Activated T-cell treated with anti-CD3 and anti-CD28 coated beads for 1 hour (primary cell): ENCODE measurements around the gene CALCR.

Source experiments
- DNase-seq: peaks from one replicate; pipeline ENCODE4 v3.0.0-alpha.2; 2020; ENCODE audit warnings: low read depth

CALCR gene

DNA sequence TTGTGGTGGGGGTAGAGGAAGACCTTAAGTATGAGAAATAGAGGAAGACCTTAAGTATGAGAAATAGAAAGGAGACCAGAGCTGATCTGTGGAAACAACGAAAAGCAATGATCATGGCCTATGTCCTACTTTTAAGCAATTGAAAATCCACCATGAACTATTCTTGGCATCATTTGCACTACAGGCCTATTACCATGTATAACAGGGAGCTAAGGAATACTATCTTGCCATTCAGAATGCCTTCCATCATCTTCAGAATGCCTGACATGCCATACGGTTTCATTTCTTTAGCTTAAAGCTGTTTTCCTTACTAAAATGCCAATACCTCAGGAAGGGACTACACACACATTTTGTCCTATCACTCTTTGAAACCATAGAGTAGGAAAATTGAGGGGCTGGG, 127.0 kb downstream of the CALCR start:
- DNase-seq = no peak

DNA sequence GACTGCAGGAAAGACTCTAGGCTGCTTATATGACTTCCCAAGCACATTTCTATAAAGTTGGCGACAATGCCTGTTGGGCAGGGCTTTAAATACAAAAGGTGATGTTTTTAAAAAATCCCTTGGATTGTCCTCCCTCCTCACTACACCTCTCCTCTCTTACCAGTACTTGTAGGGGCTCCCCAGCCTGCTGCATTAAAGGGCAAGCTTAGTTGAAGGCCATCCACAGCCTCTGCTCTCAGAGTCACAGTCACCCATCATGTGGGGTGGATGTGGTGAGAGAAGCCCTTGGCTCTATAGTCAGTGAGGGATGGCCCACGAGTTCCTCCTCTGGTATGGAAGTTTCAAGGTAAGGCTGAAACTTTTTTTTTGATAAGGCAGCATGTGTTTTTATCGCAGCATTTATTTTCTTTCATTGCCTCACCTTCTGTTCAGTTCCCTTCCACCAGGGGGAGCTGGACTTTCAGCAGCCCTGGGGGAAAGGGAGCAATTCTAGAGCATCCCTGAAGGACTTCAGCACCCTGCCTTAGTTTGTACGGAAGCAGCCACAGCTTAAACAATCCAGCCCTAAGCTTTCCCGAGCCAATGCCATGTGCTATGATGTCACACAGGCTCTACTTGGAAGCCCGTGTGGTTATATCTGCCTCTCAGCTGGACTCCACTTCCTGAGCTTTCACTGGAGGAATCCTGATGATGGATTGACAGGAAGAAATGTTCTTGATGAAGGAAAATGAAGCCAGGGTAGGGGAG, 131.9 kb downstream of the CALCR start:
- no peak for DNase-seq

DNA sequence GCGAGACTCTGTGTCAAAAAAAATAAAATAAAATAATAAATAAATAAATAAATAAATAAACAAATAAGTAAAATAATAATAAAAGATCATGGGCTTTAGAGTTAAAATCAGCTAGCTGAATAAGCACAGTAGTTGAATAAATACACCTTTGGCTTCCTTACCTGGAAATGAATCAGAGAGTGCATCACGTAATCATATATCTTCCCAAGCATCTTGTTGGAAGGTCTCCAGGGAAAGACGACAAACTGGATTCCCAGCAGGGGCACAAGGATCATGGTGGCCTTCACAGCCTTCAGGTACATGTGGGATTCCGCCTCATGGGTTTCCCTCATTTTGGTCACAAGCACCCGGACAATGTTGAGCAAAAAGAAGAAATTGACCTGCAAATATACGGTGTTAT, 138.7 kb downstream of the CALCR start:
- DNase-seq = no peak

DNA sequence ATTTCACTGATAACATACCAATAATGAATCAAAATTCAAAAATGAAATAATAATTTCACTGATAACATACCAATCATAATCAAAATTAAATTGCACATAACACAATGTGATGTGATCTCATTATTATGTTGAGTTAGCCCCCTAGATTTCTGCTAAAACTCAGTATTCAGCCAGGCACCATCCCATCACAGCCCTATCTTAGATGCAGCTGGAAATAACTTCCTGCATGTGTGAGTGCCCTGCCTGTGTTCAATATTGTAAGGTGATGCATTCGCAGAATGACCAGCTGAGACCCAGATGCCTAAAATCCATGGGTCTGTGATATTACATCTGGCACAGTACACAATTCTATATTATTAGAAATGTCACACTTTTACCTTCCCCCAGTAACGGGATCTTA, 142.4 kb downstream of the CALCR start:
- DNase-seq = no peak

DNA sequence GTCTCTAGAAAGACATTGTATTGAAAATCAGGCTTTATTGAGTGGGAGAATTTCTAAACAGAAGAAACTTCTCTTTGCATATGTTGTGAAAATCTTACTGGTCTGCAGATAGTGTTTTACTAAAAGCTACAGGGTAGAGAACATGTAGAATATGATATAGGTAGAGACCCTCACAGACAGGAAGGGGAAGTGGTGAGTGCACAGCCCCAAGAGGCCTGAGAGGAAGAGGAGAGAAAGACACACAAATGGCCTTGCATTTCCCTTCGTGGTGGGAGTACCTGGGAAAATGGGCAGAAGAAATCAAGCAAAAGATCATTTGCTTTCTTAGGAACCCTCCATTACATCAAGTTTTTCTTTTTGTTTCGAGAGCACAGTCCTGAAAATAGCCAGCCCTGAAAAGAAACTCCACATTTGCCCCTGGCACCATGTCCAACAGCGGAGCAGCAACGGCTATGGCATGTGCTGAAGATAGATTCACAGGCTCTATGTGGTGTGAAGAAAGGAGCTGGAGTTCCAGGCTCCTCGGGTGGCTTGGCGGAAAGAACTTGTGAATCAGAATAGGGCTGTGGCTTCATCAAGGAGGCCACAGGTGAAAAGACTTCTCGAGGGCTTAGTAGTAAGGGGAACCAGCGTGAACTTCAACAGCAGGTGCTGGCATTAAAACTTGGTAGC, 143.5 kb downstream of the CALCR start:
- DNase-seq = no peak

DNA sequence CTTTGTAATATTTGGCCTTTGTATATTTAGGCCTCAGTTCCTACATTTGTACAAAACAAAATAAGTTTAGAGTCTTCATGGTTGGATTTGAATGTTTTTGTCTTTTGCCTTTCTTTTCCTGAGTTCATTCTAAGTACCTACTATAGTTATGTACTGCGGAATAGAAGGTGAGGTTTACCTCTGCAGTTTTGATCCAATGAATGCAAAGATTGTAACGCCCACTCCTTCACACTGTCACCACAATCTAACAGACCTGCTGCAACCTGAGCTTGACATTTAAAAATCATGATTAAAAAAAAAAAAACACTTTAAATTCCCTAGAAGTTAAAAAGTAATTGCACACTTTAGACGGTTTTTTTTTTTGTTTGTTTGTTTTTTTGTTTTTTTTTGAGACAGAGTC, 145.0 kb downstream of the CALCR start:
- DNase-seq = no peak

DNA sequence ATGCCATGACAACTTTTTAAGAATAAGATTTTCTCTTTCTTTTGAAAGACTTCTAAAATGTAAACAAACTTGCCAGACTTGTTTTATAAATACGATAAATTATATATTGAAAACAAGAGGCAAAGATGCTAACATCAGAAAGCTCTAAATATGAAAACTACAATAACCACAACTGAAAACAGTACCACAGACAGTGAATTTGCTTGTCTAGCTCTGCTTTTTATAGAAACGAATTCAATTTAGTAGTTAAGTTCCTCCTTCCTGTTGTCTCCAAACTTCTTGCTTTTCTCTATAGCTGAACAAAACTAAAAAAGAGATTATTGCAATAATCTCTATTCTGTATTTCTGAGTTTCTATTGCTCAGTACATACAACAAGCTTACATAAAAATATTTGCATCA, 147.4 kb downstream of the CALCR start:
- no peak for DNase-seq

DNA sequence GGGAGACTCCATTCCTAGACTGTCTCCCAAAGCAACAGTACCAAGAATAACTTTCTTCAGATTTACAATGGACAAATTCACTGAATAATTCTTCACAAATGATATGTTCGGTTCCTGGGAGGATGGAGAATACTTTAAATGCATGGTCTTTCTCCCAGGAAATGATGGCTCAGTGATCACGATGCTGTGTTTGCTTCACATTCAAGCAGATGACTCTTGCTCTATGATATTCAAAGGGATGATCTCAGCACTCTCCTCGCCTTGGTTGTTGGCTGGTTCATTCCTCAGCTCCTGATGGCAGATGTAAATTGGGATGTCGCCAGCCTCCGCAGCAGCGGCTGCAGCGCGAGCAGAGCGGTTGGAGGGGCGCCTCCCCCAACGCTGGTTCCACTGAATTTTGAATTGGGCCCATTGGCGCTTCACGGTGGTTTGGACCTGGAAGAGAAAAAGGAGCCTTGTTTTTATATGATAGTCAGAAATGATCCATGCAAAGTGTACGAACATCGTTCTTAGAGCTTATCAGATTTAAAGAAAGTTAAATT, 148.3 kb downstream of the CALCR start:
- DNase-seq = no peak

DNA sequence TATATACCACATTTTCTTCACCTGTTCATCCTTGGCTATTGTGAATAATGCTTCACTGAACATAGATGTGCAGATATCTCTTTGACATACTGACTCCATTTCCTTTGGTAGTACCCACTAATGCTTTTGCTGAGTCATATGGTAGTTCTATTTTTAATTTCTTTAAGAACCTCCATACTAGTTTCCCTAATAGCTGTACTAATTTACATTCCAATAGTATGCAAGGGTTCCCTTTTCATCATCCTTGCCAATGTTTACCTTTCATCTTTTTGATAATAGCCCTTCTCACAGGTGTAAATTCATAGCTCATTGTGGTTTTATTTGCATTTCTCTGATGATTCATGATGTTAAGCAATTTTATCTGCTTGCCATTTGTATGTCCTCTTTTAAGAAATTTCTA, 159.9 kb downstream of the CALCR start:
- no peak for DNase-seq

DNA sequence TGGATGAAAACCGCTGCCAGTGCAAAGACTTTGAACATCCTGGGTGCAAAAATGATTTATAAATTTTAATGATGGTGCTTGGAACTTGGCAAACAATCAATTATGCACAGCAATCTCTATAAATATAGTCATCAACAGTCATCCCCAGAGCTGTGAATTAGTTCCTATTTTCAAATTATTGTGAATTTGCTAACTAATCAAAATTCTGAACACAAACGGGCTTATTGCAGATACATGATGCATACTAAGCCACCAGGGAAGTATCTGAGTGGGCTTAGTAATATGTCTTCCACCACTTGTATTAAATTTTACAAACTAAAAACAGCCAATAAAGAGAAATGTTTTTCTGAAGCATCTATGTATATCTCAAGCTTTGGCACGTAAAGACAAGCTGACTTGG, 165.2 kb downstream of the CALCR start:
- DNase-seq = no peak

DNA sequence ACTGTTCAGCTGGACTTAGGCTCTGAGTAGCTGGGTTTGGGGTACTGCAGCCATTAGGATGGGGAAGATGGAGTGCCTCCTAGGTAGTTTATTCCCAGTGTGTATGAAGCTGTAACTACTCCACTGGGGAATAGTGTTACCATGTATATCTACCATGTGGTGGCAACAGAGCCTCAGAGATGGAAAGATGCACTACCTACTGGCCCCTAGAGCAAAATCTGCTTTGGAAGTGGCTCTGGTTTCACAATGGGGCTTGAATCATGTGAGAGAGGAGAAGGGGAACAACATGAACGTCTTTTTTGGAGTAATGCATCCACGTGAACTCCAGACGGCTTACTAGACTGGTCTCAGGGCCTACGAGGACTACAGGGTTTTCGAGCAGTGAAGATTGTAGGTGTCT, 167.3 kb downstream of the CALCR start:
- no peak for DNase-seq

DNA sequence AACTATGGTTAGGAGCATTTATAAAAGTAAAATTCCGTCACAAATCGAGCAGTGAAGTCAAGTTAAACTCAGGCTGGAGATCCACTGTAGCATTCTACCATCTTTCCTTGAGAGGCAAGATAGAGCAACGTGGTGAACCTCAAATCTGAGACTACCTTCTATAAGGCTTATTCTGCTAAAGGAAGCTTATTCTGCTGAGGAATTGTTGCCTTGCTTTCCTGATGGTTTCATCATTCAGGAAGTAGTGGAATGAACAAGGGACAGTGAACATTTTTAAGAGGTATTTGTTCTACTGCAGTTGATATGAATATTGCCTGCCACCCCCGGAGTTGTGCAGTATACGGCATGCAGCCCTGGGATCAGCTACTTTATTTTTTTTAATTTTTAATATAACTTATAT, 171.6 kb downstream of the CALCR start:
- no peak for DNase-seq

DNA sequence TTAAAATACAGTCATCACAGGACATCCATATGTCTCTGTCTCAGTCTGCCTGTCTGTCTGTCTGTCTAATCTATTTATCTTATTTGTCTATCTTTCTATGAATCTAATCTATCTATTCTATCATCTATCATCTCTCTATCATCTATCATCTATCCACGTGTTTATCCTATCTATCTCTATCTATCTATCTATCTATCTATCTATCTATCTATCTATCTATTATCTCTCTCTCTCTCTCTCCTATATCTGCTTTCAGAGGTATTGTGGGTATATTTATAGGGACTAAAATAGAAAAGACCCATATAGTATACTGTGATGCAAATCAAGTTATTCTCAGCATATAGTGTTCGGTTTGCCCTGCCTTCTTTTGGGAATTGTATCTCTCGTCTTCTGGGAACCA, 174.9 kb downstream of the CALCR start:
- no peak for DNase-seq

DNA sequence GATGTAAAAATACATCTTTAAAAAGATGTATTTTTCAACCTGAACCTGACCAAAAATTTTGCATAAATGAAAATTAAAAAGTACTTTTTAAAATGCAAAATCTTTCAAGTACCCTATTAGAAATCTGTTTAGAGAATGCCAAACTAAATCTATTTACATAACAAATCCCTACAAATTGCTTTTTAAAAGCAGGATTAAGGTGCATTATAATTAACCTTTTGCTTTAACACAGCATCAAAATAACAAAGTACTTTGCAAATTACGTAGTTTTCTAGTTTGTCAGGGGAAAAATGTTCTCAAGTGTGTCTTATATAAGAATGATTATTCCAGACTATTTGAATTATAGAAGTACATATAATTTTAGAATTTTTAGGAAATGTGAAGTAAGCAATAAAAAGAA, 181.5 kb downstream of the CALCR start:
- DNase-seq = no peak

DNA sequence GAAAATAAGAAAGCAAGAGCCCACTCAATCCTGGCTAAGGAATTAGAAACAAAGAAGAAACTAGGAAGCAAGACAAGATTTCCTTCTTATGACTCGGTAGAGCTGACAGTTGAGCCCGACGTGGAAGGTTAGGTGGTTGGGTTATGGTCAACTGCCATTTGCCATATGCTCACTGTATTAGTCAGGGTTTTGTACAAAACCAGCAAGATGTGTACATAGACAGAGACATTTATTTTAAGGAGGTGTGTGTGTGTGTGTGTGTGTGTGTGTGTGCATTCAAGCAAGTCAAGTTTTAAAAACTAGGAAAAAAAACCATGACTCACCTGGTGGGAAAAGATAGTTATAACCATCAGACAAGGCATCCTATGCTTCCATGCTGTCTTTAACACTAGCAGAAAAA, 183.9 kb downstream of the CALCR start:
- DNase-seq = no peak

DNA sequence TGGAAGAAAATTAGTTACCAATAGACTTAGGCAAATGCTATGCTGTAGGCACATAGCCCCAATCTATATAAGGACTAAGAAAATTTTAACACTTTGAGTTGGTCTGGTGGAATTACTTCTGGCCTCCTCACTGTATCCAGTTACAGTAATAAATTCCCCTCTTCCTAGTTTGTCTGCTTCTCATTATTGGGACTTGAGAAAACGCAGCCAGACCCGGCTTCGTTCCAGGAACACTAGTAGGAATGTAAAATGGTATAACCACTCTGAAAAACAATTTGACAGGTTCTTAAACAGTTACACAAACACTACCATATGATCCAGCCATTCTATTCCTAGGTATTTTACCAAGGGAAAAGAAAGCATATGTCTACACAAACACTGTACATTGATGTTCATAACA, 192.2 kb downstream of the CALCR start:
- no peak for DNase-seq

DNA sequence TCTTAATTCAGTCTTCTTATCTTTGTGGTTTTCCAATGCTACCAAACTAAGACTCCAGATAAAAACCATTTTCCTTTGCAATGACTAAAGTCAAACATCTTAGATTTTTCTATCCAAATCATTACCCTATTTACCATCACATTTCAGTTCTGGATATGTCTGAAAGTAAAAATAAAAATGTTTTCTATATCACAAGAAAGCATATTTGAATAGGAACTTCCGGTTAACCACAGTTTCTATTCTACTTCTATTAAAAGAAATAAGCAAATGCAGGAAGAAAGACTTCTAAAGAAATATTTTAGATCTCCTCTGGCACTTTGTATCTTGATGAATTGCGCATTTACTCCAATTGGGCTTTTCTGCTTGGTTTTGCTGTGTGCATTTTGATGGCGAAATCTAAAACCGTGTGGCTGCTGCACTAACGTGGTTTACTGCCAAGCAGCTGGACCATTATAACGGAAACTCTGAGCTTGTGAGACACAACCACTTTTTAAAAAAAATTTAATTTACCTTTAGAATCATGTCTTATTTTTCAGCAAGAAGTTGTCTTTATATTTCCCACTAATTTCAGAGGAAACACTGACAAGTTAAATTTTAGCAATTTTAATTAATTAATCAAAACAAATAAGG, 196.3 kb downstream of the CALCR start:
- DNase-seq = no peak

DNA sequence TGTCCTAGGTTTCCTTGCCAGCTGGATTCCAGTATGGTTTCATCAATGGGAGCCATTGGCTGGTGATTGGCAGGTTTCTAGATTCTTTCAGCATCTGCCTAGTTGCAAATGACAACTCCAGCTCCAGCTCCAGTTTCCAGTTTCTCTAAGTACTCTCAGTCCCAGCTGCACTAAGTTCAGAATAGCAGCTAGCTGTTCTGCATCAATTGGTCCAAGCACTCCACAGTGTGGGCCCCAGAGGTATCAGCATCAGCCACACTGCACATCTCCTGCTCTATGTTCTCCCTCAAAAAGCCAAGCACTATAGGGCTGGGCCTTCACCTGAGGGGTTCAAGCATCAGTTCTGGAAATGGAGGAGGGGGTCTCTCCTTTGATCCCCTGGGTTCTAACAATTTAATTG, 198.9 kb downstream of the CALCR start:
- no peak for DNase-seq
